GM10248 (cell line): ENCODE data around the gene ZNF789.

Experiments
- CTCF ChIA-PET: fragments of 300-600 bp; sonication (Branson Sonifier 250); formaldehyde crosslinking; extraction: SDS; loops from one replicate; lab custom pipeline; 2021; ENCODE audit warnings: antibody characterized with exemption; lab: Yijun Ruan, JAX
- POLR2A ChIA-PET: fragments of 350-650 bp; sonication (Branson Sonifier 250); formaldehyde crosslinking; extraction: SDS; loops from one replicate; lab custom pipeline; 2020; ENCODE audit warnings: antibody characterized with exemption; lab: Yijun Ruan, JAX
- DNase-seq: peaks from one replicate; pipeline ENCODE4 v3.0.0; 2012; ENCODE audit errors: extremely low spot score
- CTCF ChIP-seq: IDR thresholded peaks from 2 replicates; pipeline ENCODE4 v1.5.1; 2012; ENCODE audit warnings: mild to moderate bottlenecking, low read depth; ENCODE audit errors: extremely low read depth, missing control alignments, control extremely low read depth

Gene ZNF789

GRCh38 chr7:99457050-99457649, 15.5 kb upstream of the ZNF789 start:
- POLR2A ChIA-PET: no interaction called here

DNA sequence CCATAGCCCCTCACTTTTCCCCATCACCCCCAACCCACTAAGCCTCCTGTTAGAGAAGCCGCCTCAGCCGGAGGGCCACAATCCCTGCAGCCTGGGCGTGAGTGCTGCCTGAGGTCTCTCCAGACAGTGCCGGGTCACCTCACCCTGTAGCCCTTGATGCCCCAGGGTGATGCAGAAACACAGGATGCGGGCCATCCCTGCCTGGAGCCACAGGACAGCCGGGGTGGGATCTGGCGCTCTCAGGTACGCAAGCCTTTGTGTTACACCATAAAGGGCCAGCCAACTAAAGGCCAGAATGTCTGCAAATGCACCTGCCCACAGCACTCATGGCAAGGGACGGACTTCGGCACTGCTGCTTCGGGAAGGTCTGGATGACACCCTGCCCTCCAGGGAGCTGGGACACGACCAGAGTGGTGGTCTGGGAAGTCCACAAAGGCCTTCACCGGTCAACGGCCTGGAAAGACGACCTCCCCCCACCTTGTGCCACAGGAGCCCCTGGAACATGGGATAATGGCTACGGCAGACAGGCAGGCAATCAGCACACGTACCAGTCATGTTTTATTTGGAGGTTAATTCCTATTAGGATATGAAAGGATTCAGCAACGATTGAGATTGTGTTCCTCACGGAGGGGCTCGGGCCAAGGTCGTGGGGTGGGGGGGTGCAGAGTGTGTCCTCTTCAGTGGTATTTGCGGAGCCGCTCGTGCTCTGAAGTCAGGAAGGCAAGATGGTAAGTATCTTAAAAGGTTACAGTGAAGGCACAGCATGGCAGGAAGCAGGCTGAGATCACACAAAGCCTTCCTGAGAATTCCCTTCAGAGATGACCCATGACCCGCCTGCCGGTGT, 14.8 kb upstream of the ZNF789 start:
- CTCF ChIA-PET: interaction anchor here (0.9 kb wide), 1 partner anchor 101 kb away, joined by 3 read pairs; no protein-coding TSS in a partner anchor
- POLR2A ChIA-PET: interaction anchor here (1.3 kb wide), 1 partner anchor 47 kb away, joined by 3 read pairs; the partner anchor contains the start of gene ZKSCAN5
- TF ChIP-seq CTCF: no peak
- DNase-seq: no peak

More at GRCh38 chr7:99457050-99457649, 15.5 kb upstream of the ZNF789 start:
- CTCF ChIA-PET: interaction anchor here (0.9 kb wide), 1 partner anchor 102 kb away, joined by 3 read pairs; no protein-coding TSS in a partner anchor
- DNase-seq: no peak
- no peak for TF ChIP-seq CTCF

- POLR2A ChIA-PET: interaction anchor here (1.3 kb wide), 1 partner anchor 46 kb away, joined by 3 read pairs; the partner anchor contains the start of gene ZKSCAN5
- no peak for DNase-seq
- TF ChIP-seq CTCF: peak; percentile 24
- CTCF ChIA-PET: interaction anchor here (1.0 to 2.3 kb wide), 2 partner anchors 9 to 21 kb away, joined by 3 to 9 read pairs; partner anchors contain the start of genes CPSF4 and PTCD1
Measured at GRCh38 chr7:99459087-99459486, 13.6 kb upstream of the ZNF789 start.

- no peak for DNase-seq
- ChIA-PET POLR2A (interaction anchor here (1.0 kb wide), 1 partner anchor 22 kb away, joined by 3 read pairs; the partner anchor contains the start of genes CPSF4 and PTCD1), CTCF (interaction anchor here (0.8 to 2.3 kb wide), 2 partner anchors 11 to 45 kb away, joined by 3 to 9 read pairs; no protein-coding TSS in a partner anchor)
- TF ChIP-seq CTCF: no peak
Measured at GRCh38 chr7:99460651-99461050, 12.0 kb upstream of the ZNF789 start.

DNA sequence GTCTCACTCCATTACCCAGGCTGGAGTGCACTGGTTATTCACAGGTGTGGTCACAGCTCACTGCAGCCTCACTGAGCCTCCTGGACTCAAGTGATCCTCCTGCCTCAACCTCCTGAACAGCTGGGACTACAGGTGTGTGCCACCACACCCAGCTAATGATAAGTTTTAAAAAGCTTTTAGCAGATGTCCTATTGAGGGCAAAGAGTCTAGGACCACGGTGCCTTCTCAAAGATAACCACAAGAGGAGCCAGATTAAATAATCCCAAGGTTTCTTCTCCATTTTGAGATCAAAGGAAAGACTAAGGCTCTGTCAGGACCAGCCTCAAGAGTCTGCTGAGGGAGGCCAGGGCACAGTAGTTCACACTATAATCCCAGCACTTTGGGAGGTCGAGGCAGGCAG, 11.5 kb upstream of the ZNF789 start:
- TF ChIP-seq CTCF: no peak
- DNase-seq: no peak
- ChIA-PET CTCF (interaction anchor here (2.3 kb wide), 1 partner anchor 12 kb away, joined by 9 read pairs; no protein-coding TSS in a partner anchor), POLR2A (no interaction called here)

- ChIA-PET CTCF (no interaction called here), POLR2A (interaction anchor here (0.8 to 1.0 kb wide), 2 partner anchors 23 to 27 kb away, joined by 3 to 7 read pairs; partner anchors contain the start of genes CPSF4 and PTCD1)
- TF ChIP-seq CTCF: no peak
- DNase-seq: no peak
Measured at GRCh38 chr7:99465421-99465768, 7.3 kb upstream of the ZNF789 start.
